ENCODE data around the gene PNMA6E.

The PNMA6E gene

GRCh38 chrX:153446636-153446936 lies 45.4 kb upstream of the PNMA6E start:
- H3K9me3 ChIP-seq (ENCODE audit: low read depth, low read length), result no peaks in the 10 kb centered on the region
- no peaks in the 10 kb centered on the region for H3K36me3 ChIP-seq (ENCODE audit: insufficient read depth, low read length)
- TF ChIP-seq POLR2AphosphoS5 (IDR thresholded peaks at IDR 0.05; ENCODE audit: borderline replicate concordance, low read depth, low read length), result no peak
- TF ChIP-seq EZH2 (IDR thresholded peaks at IDR 0.05), result no peak
- no peak for TF ChIP-seq FOXP2 (optimal IDR thresholded peaks at IDR 0.05; ENCODE audit: control extremely low read depth, extremely low read length, insufficient read depth)
- H3K4me3 ChIP-seq, result no peak overlapping the region
- H3K27ac ChIP-seq, result no peak overlapping the region
- no peak overlapping the region for H3K9ac ChIP-seq (ENCODE audit: insufficient read length)
- DNase-seq (ENCODE audit: low read depth, low spot score), result no peak

GRCh38 chrX:153445856-153446635 lies 44.9 kb upstream of the PNMA6E start, which contains the start of gene TREX2:
Gene TREX2, minus strand, starts transcription at chrX:153446056. Its CDS starts 626 bp downstream, at chrX:153445430.
- TF ChIP-seq FOXP2 (optimal IDR thresholded peaks at IDR 0.05; ENCODE audit: control extremely low read depth, extremely low read length, insufficient read depth), result no peak
- TF ChIP-seq POLR2AphosphoS5 (IDR thresholded peaks at IDR 0.05; ENCODE audit: borderline replicate concordance, low read depth, low read length), result no peak
- no peak for TF ChIP-seq EZH2 (IDR thresholded peaks at IDR 0.05)
- H3K9me3 ChIP-seq (ENCODE audit: low read depth, low read length), result no peaks in the 10 kb centered on the region
- H3K36me3 ChIP-seq (ENCODE audit: insufficient read depth, low read length), result no peaks in the 10 kb centered on the region
- no peak within 1 kb of the TSS for H3K9ac ChIP-seq (ENCODE audit: insufficient read length)
- no peak for DNase-seq (ENCODE audit: low read depth, low spot score)
- no peak within 1 kb of the TSS for H3K27ac ChIP-seq
- no peak within 1 kb of the TSS for H3K4me3 ChIP-seq

DNA sequence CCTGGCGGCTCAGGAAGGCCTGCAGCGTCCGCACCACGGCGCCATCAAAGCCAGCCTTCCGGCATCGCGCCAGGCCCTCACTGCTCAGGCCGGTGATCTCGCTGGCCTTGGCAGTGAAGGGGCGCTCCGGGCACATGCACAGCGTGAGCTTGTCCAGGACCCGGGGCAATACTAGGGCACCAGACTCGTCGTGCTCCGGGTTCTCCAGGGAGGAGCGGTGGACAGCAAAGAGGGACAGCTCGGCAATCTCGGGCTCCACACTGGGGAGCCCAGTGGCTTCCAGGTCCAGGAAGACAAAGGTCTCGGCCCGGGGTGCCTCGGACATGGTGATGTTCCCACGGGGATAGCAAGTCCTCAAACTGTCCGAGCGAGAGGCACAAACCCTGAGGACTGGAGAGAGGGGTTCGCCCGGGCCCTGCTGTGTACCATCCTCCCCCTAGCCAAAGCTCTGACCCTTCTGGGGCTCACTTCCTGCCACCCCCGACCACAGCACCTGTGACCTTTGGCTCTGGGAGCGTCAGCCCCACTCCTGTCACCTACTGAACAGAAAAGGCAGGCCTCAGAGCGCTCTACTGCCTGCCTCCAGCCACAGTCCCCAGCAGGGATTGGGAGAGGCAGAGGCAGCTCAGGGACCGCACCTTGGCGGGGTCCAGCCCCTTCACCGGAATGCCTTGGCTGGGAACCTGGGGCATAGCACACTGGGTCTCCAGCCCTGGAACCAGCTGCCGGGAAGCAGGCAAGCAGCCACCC lies 44.1 kb upstream of the PNMA6E start:
- H3K27ac ChIP-seq, result no peak overlapping the region
- no peak for DNase-seq (ENCODE audit: low read depth, low spot score)
- H3K36me3 ChIP-seq (ENCODE audit: insufficient read depth, low read length), result no peaks in the 10 kb centered on the region
- no peaks in the 10 kb centered on the region for H3K9me3 ChIP-seq (ENCODE audit: low read depth, low read length)
- no peak overlapping the region for H3K4me3 ChIP-seq
- no peak for TF ChIP-seq FOXP2 (optimal IDR thresholded peaks at IDR 0.05; ENCODE audit: control extremely low read depth, extremely low read length, insufficient read depth)
- TF ChIP-seq EZH2 (IDR thresholded peaks at IDR 0.05), result no peak
- no peak for TF ChIP-seq POLR2AphosphoS5 (IDR thresholded peaks at IDR 0.05; ENCODE audit: borderline replicate concordance, low read depth, low read length)
- H3K9ac ChIP-seq (ENCODE audit: insufficient read length), result no peak overlapping the region

- H3K27ac ChIP-seq, result no peak overlapping the region
- no peak for TF ChIP-seq EZH2 (IDR thresholded peaks at IDR 0.05)
- TF ChIP-seq FOXP2 (optimal IDR thresholded peaks at IDR 0.05; ENCODE audit: control extremely low read depth, extremely low read length, insufficient read depth), result no peak
- TF ChIP-seq POLR2AphosphoS5 (IDR thresholded peaks at IDR 0.05; ENCODE audit: borderline replicate concordance, low read depth, low read length), result no peak
- H3K36me3 ChIP-seq (ENCODE audit: insufficient read depth, low read length), result no peaks in the 10 kb centered on the region
- H3K9me3 ChIP-seq (ENCODE audit: low read depth, low read length), result no peaks in the 10 kb centered on the region
- H3K9ac ChIP-seq (ENCODE audit: insufficient read length), result no peak overlapping the region
- no peak overlapping the region for H3K4me3 ChIP-seq
- DNase-seq (ENCODE audit: low read depth, low spot score), result no peak
Measured at GRCh38 chrX:153444333-153445011, 43.3 kb upstream of the PNMA6E start.

DNA sequence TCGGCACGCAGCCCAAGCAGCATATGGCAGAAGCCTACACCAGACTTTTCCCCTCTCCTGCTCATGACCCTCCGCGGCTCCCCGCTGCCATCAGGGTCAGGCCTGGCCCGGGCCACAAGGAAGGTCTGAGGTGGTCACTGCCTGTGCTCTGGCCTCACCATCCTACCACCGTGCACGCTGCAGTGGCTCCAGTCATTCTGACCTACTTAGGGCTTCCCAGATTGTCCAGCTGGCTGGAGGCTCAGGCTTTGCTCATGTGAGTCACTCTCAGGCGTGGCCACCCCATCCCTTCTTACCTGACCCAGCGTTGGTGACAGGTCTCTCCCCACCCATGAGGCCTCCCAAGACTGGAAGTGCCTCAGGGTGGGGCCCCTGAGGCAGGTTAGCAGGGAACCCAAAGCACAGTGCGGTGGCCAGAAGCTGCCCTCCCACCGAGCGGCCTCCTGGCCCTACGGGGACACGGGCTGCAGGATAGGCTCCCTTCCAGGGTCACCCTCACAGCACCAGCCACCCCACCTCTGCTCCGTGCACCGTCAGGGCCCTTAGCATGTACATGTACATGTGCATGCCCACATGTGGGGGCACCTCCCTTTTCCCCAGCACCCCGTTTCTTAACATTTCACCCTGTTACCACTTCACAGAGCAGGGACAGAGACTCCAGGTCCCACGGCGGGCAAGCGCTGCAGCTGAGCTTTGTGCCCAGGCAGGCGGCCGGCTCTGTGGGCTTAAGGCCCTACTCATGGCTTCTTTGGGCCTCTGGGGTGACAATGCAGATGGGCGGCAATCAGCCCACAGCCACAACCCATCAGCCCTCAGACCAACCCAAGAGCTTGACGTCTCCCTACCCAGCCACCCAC lies 42.6 kb upstream of the PNMA6E start:
- DNase-seq (ENCODE audit: low read depth, low spot score), result no peak
- no peak for TF ChIP-seq FOXP2 (optimal IDR thresholded peaks at IDR 0.05; ENCODE audit: control extremely low read depth, extremely low read length, insufficient read depth)
- TF ChIP-seq POLR2AphosphoS5 (IDR thresholded peaks at IDR 0.05; ENCODE audit: borderline replicate concordance, low read depth, low read length), result no peak
- TF ChIP-seq EZH2 (IDR thresholded peaks at IDR 0.05), result no peak
- Histone ChIP-seq H3K9ac (ENCODE audit: insufficient read length) (no peak overlapping the region), H3K27ac (no peak overlapping the region), H3K36me3 (ENCODE audit: insufficient read depth, low read length) (no peaks in the 10 kb centered on the region), H3K9me3 (ENCODE audit: low read depth, low read length) (no peaks in the 10 kb centered on the region), H3K4me3 (no peak overlapping the region)

GRCh38 chrX:153442463-153442862 lies 41.3 kb upstream of the PNMA6E start:
- no peak overlapping the region for H3K9ac ChIP-seq (ENCODE audit: insufficient read length)
- DNase-seq (ENCODE audit: low read depth, low spot score), result no peak
- H3K27ac ChIP-seq, result no peak overlapping the region
- TF ChIP-seq POLR2AphosphoS5 (IDR thresholded peaks at IDR 0.05; ENCODE audit: borderline replicate concordance, low read depth, low read length) (no peak), EZH2 (IDR thresholded peaks at IDR 0.05) (no peak), FOXP2 (optimal IDR thresholded peaks at IDR 0.05; ENCODE audit: control extremely low read depth, extremely low read length, insufficient read depth) (no peak)
- H3K9me3 ChIP-seq (ENCODE audit: low read depth, low read length), result no peaks in the 10 kb centered on the region
- H3K36me3 ChIP-seq (ENCODE audit: insufficient read depth, low read length), result no peaks in the 10 kb centered on the region
- H3K4me3 ChIP-seq, result no peak overlapping the region

DNA sequence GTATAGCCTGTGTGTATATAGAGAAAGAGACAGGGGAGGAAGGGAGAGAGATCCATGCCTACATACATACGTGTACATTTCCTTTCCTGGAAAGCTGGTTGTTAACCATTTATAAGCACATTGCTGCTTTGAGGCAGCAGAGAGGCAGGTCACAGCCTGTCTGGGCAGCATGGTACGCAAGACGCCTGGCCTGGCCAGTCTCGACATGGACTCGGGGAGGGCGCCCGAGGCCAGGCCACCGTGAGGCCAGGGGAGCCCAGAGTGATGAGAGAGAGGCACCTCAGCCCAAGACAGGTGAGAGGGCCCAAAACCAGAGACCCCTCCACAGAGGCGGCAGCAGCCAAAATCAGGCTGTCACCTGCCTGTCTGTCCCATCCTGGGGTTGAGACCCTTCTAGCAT lies 40.8 kb upstream of the PNMA6E start:
- Histone ChIP-seq H3K4me3 (no peak overlapping the region), H3K27ac (no peak overlapping the region), H3K36me3 (ENCODE audit: insufficient read depth, low read length) (no peaks in the 10 kb centered on the region), H3K9me3 (ENCODE audit: low read depth, low read length) (no peaks in the 10 kb centered on the region), H3K9ac (ENCODE audit: insufficient read length) (no peak overlapping the region)
- DNase-seq (ENCODE audit: low read depth, low spot score), result no peak
- TF ChIP-seq EZH2 (IDR thresholded peaks at IDR 0.05), result no peak
- TF ChIP-seq POLR2AphosphoS5 (IDR thresholded peaks at IDR 0.05; ENCODE audit: borderline replicate concordance, low read depth, low read length), result no peak
- TF ChIP-seq FOXP2 (optimal IDR thresholded peaks at IDR 0.05; ENCODE audit: control extremely low read depth, extremely low read length, insufficient read depth), result no peak

All from SK-N-MC (cell line).